Neural cell (in vitro differentiated cells): ENCODE measurements around the gene TPST1.

ENCODE experiments used
- EZH2 ChIP-seq: fragments of 200-600, 300-800 bp; shearing (Covaris generic), sonication (generic); IDR thresholded peaks from 2 replicates; pipeline ENCODE4 v1.6.1; 2014; ENCODE audit warnings: antibody characterized with exemption, low read length, borderline replicate concordance, mild to moderate bottlenecking; ENCODE audit not compliant: insufficient read depth, poor library complexity, severe bottlenecking
- POLR2AphosphoS5 ChIP-seq: IDR thresholded peaks from 2 replicates; pipeline ENCODE4 v1.6.1; 2012
- RAD21 ChIP-seq: fragments of 450-650 bp; conservative IDR thresholded peaks from 2 replicates; pipeline ENCODE4 v1.6.1; 2014; ENCODE audit warnings: antibody characterized with exemption, mild to moderate bottlenecking, moderate library complexity
- TAF1 ChIP-seq: IDR thresholded peaks from 2 replicates; pipeline ENCODE4 v1.6.1; 2012; ENCODE audit warnings: low read depth
- TF ChIP-seq, protein P1 (sequence below): fragments of 450-650 bp; IDR thresholded peaks from 2 replicates; pipeline ENCODE4 v1.5.1; 2014; ENCODE audit warnings: antibody characterized with exemption, mild to moderate bottlenecking, moderate library complexity; ENCODE audit not compliant: poor library complexity, severe bottlenecking

DNA sequence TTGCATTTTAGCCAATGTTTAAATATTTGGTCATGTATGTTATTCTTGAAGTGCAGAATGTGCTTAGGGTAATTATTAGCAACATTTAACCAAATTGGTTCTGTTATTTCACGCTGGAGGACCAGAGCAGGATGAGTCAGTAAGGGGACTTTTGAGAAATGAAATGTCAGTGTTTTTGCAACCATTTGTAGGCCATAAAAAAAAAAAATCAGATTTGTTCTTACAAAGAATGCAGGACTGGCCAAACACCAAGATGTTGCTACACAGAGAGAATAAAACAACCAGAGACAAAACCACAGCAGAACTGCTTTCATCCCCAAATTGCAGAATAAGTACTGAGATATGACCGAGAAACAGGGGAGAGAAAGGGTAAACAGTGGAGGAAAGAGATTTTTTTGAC, 62.1 kb downstream of the TPST1 start:
- TF ChIP-seq, protein P1, sequence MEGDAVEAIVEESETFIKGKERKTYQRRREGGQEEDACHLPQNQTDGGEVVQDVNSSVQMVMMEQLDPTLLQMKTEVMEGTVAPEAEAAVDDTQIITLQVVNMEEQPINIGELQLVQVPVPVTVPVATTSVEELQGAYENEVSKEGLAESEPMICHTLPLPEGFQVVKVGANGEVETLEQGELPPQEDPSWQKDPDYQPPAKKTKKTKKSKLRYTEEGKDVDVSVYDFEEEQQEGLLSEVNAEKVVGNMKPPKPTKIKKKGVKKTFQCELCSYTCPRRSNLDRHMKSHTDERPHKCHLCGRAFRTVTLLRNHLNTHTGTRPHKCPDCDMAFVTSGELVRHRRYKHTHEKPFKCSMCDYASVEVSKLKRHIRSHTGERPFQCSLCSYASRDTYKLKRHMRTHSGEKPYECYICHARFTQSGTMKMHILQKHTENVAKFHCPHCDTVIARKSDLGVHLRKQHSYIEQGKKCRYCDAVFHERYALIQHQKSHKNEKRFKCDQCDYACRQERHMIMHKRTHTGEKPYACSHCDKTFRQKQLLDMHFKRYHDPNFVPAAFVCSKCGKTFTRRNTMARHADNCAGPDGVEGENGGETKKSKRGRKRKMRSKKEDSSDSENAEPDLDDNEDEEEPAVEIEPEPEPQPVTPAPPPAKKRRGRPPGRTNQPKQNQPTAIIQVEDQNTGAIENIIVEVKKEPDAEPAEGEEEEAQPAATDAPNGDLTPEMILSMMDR: no peak
- no peak for TF ChIP-seq TAF1
- TF ChIP-seq RAD21: no peak
- TF ChIP-seq EZH2: no peak
- no peak for TF ChIP-seq POLR2AphosphoS5
